HG03064 (cell line): Measurements from ENCODE around the gene C3orf70.

Experiments used
- ATAC-seq: cut with Tn5 transposase; IDR thresholded peaks from one replicate; pipeline ENCODE4 v1.9.1; 2021; ENCODE audit warnings: low read depth; ENCODE audit not compliant: unreplicated experiment

The C3orf70 gene

DNA sequence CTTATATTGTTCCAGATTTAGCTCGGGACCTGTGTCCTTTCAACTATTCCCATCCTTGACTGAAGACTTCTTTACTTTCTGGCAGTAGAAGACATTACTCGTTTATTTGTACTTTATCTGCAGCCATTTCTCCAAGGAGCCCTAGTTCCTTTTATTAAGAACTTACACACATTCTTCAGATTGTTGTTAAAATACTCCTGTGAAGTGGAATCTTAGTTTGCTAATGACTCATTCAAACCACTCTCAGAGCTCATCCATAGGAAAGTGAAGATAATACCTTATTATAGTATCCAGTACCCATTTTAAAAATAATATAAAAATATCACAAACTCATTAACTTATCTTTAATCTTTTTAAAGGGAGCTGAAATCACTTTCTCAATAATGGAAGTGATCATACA, 63.5 kb downstream of the C3orf70 start:
- ATAC-seq, result no peak

DNA sequence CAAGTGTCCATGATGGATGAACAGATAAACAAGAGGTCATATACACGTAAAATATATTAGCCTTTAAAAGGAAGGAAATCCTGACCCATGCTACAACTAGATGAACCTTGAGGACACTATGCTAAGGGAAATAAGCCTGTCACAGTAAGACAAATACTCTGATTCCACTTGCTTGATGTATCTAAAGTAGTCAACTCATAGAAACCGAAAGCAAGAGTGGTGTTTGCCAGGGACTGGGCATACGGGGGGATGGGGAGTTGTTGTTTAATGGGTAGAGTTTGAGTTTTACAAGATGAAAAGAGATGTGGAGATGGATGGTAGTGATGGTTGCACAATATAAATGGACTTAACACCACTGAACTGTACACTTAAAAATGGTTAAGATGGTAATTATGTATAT, 65.4 kb downstream of the C3orf70 start:
- ATAC-seq, result no peak

DNA sequence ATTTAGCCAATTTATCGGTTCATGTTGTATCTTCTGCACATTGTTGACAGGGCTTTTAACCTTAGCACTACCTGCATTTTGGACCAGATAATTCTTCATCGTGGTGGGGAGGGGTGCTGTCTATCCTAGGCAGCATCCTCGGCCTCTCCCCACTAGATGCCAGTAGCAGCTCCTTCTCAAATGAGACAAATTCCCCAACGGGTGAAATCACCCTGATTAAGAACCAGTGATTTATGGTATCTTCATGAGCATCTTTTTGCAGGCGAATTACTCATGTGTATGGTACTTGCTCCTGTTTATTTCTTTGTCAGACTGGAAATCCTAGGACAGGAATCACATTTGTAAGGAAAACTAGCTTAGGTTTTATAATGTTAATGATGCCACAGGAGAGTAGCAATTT, 68.0 kb downstream of the C3orf70 start:
- ATAC-seq, result no peak

DNA sequence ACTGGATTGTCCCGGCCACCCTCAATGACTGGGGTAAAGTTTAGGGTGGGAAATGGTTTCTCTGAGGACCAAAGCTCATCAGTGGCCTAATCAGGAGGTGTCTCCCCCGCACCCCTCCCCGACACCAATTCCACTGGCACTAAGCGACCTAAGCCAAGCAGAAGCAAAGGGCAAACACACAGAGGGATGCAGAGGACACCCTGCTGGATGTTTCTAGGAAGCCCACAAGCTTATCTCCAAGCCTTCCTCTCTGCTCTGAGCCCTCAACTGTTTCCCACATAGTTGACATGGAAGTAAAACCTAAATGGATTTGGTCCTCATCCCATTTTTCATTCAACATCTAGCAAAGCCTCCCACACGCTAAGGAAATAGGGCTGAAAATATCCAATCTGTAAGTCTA, 68.5 kb downstream of the C3orf70 start:
- ATAC-seq, result no peak

DNA sequence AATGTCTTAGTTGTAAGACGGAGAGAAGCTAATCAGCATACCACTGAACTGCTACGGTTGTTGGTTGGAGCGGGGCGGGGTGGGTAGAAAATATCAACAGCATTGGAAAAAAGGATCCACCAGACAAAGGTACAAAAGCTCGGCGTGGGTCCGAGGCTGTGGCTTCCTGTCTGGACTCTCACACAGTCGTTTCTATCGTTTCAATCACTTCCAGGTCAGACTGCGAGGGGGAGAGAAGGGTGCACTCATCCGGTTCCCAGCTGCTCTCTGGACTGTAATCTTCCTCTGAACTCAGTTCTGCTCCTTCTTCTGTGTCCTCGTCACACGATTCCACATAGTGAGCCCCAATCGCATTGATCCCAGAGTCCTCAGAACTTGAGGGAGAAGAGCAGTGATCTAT, 70.0 kb downstream of the C3orf70 start:
- ATAC-seq, result no peak

DNA sequence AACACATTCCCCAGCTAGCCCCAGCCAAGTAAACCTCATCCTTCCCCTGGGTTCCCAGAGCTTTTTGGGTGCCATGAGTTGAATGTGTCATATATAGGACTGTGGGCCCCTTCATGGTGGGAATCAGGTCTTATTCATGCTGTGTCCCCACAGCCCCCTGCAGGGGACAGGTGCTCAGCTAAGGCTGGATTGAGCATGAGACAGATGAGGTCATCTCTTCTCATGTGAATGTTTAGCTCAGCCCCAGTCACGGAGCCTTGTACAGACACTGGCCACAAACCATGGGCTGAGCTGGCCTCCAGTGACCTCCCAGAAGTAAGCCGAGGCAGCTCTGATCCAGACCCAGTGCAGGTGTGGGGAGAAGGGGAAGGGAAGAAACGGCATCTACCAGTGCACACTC, 70.7 kb downstream of the C3orf70 start:
- no peak for ATAC-seq

DNA sequence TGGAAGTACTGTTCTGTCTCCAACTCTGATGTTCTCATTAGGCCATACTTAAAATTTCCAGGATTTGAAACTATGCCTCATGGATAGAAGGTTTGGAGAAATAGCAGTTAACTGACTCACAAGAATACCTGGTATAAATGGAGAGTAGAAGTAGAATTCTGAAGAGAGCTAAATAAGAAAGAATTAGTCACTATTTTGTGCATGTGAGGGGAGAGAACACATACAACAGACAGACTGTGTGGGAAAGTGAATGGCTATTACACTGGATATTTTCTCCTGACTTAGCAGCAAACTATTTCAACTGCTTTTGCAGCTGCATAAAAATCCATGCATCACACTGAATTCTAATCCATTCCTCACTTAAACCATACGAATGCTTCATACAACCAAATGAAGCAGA, 71.3 kb downstream of the C3orf70 start:
- no peak for ATAC-seq

DNA sequence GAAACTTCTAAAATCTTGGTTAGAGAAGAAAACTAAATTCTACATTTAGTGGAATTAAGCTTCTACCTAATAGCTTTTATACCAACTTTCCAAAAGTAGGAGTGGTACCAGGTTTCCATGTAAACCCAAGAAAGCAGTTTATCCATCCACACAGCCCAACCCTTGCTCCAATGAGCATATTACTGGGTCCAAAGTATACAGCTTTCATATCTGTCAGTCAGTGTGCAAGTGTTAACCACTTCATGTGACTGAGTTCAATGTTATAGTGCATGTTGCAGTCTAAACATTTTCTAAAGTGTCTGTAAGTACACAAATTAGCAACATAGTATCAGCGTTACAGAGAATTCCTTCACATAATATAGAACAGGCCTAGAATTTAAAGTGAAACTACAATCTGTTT, 73.2 kb downstream of the C3orf70 start:
- ATAC-seq, result no peak

DNA sequence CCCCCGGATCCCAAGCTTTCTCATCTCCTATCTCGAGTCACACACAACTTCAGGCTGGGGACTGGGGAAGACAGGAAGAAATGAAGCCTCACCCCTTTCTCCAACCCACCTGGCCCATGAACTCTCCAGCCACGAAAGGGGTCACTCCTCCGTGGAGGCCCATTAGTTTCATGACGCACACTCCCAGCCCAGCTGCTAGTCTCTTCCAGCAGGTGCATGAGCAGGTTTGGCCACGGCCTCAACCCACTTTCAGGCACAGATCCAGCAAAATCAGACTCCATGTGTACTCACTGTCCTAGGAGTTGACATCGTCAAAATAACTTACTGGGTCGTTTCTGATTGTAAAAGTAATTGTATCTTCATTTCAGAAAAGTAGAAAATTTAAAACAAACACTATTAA, 76.6 kb downstream of the C3orf70 start:
- ATAC-seq, result no peak

DNA sequence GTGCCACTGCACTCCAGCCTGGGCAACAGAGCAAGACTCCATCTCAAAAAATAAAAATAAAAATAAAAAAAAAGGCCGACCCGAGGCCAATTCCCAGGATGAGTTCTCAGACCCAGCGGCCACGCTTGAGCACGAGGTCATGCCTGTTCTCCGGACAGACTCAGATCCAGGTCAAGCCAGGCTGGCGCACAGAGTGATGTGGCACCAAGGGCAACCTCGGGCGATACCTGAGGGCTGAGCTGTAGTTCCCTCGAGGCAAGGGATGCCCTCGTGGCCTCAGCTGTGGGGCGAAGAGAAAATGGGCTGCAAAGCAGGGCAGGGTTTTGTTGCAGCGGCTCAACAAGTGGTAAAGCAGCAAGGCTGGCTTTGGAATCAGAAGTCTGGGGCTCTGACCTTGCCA, 77.3 kb downstream of the C3orf70 start:
- ATAC-seq, result no peak

DNA sequence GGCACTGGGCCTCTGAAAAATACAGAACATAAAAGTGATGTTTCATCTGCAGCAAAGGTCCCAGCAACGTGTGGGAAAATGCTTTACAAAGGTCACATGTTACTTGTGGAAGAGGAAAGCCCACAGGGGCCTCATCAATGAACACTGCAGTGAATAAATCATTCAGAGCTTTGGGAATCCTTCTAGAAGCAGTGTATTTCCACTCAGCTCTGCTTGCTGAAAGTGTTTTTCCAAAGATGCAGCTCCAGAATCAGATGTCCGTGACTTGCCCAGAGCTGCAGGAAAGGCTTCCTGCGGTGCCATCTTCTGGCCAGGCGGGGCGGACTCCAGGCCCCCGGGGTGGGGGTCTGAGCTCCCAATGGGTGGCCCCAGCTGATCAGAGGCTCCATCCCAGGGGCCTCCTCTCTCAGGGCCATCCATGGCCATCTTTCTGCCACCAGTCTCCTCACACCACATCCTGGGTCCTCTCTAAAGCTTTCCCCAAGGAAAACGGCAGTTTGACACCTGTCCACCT, 81.5 kb downstream of the C3orf70 start:
- no peak for ATAC-seq

DNA sequence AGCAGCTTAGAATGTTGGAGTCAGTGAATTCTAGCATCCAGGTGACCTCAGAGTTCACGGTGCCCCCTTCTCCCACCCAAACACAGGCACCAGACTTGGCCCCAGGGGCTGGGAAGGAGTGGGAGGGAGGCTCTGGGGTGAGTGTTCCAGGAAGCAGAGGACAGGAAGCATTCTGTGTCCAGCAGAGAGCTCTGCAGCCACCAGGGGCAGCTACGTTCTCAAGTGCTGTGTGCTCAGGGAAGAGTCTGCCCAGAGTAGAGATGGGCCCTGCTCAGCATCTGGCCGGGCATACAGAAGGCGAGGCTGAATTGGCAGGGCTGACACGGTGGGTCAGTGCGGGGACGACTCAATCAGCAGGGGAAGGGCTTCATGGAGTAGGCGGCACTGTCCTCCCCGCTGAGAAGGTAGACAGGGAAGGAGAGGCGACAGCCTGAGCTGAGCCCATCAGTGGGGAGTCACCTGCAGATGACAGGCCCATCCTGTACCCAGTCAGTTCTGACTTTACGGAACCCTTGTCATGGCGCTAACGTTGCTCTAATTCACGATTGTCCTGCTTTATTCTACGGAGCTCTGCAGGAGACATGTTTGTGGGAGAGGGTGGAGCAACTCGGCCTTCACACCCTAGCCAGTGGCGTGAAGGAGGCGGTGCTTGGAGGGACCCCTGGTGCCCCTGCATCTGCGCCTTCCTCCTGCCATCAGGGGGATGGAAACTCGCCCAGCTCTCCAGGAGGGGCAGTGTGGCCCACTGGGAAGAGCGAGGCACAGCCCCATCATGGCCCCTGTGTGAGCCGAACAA, 82.2 kb downstream of the C3orf70 start:
- ATAC-seq, result no peak

DNA sequence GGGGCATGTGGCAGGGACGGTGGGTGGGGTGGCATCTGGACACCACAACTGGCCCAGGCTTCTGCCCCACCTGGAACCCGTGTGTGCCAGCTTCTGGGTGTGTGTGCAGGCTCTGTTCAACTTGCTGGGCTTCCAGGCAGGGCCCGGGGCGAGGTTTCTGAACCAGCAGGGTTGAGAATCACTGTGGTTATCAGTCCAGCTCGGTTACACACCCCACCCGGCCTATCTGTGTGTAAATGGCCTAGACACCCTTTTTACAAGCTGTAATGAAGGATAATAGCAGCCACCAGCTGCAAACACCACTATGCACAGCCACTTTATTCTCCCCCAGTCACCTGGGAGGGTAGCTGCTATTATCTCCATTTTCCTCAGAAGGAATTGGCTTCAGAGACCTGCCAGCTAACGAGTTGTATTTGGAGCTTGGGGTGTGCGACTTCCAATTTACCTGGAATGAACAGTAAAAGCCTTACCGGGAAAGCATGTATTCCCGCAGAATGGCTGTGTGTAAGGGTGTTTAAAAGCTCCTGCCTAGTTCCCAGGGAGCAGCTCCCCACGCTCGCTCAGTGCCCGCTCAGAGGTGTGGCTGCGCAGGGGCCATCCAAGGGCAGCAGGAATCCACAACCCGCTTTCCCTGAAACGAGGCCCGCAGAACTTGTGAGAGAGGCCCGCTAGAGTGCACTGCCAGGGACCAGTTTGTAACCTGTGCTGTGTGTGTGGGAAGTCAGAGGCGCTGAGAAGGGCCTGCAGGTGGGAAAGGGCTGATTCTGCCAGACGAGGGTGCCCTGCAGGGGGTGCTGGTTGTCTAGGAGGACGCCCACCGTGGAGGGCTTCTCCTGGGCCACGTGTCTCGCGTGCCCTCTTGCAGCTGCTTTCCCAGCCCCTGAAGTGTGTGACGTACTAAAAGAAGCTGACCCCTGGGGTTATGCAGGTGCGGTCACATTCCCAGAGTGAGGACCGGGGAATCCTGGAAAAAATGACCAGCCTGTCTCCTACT, 83.5 kb downstream of the C3orf70 start:
- ATAC-seq, result no peak

DNA sequence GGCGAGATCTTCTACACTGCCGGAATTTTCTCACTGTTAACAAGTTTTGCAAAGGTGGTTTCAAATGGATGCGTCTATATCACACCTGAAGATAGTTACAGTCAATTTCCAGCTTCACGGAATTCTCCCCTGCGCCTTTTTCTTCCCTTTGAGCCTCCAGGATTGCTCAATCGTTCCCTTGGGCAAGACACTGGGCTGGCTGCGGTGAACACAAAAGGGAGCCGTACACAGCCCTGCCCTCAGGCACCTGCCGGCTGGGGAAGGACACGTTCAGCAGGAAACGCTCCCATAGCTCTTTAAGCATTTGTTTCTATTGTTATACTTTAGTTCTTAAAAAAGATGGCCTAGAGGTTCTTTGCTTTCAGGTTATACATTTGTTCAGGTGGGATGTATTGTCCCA, 85.7 kb downstream of the C3orf70 start:
- ATAC-seq, result no peak

DNA sequence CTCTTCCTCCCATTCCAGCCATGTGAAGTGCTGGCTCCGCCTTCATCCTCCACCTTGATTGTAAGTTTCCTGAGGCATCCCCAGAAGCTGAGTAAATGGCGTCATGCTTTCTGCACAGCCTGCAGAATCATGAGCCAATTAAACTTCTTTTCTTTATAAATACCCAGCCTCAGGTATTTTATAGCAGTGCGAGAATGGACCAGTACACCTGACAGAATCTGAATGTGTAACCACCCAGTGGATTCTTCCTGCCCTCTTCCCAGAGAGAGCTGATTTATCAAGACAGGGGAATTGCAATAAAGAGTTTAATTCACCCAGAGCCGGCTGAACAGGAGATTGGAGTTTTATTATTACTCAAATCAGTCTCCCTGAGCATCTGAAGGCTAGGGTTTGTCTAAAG, 86.6 kb downstream of the C3orf70 start:
- ATAC-seq, result no peak

DNA sequence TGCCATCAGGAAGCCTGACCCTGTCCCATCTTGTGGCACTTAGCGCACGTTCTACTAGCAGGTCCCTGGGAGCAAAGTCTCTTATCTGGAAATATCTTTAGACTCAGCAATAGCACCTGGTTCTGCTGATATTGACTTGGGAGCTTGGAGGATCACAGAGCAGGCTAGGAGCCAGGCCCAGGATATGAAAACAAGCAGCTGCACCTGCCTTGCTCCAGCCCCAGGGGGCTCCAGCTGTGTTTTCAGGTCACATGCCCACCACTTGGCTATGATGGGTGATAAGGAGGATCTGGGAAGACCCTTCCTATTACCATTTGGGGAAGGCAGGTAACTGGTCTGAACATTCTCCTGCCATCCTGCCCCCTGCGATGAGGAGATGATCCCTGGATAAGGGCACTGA, 87.8 kb downstream of the C3orf70 start:
- no peak for ATAC-seq

DNA sequence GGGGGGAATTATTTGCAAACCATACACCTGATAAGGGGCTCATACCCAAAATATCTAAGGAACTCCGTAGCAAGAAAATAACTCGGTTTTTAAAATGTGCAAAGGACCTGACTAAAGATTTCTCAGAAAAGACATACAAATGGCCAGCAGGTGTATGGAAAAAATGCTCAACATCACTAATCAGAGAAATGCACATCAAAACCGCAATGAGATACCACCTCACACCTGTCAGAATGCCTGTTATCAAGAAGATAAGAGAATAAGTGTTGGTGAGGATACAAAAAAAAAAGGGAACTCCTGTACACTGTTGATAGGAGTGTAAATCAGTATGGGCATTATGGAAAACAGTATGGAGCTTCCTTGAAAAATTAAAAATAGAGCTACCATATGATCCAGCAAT, 89.4 kb downstream of the C3orf70 start:
- ATAC-seq, result no peak

DNA sequence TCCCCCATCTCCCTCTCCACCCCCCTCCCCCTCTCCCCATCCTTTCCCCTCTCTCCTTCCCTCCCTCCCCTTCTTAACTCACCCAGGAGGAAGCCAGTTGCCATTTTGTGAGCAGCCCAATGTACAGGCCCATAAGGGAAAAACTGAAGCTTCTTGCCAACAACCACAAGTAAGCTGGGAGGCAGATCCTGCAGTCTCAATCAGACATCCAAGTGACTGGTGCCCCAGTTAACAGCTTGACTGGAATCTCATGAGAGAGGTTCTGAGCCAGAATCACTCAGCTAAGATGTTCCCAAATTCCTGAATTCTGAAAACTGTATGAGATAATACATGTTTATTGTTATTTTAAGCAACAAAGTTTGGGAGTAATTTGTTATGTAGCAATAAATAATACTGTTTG, 90.7 kb downstream of the C3orf70 start:
- no peak for ATAC-seq

DNA sequence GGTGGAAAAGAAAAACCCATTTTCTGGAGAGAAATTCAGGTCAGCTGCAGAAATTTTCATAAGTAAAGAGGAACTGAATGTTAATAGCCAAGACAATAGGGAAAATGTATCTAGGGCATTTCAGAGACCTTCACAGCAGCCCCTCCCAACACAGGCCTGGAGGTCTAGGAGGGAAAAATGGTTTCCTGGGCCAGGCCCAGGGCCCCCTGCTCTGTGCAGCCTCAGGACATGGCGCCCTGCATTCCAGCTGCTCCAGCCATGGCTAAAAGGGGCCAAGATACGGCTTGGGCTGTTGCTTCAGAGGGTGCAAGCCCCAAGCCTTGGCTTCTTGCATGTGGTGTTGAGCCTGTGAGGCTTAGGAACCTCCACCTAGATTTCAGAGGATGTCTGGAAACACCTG, 92.2 kb downstream of the C3orf70 start:
- no peak for ATAC-seq

DNA sequence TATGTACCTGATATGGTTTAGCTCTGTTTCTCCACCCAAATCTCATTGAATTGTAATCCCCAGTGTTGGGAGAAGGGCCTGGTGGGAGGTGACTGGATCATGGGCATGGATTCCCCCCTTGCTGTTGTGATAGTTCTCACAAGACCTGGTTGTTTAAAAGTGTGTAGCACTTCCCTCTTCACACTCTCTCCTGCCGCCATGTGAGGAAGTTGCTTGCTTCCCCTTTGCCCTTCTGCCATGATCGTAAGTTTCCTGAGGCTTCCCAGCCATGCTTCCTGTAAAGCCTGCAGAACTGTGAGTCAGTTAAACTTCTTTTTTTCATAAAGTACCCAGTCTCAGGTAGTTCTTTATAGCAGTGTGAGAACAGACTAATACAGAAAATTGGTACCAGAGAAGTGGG, 93.1 kb downstream of the C3orf70 start:
- no peak for ATAC-seq

DNA sequence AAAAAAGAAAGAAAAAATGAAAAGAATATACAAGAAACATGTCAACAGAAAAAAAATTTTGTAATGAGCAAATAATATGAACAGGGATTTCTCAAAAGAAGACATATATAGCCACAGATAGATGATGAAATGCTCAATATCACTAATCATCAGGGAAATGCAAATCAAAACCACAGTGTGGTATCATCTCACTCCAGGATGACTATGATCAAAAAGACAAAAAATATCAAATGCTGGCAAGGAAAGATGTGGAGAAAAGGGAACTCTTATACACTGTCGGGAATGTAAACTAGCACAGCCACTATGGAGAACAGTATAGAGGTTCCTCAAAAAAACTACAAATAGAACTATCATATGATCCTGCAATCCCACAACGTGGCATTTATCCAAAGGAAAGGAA, 94.1 kb downstream of the C3orf70 start:
- ATAC-seq, result no peak

DNA sequence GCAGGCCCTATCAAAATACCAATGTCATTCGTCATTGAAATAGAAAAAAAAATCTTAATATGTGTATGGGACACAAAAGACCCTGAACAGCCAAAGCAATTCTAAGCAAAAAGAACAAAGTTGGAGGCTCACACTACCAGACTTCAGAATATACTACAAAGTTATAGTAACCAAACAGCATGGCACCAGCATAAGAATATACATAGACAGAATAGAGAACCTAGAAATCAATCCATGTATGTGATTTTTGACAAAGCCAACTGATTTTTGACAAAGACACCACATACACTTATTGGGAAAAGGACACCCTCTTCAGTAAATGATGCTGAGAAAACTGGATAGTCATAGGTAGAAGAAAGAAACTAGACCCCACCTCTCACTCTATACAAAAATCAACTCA, 95.0 kb downstream of the C3orf70 start:
- ATAC-seq, result no peak
